H1 (cell line): ENCODE measurements around the gene POLA1.

Experiments used
- ATF2 ChIP-seq: IDR thresholded peaks from 2 replicates; pipeline ENCODE4 v1.6.1; 2012; ENCODE audit warnings: low read length, inconsistent platforms
- BRCA1 ChIP-seq: IDR thresholded peaks from 2 replicates; pipeline ENCODE4 v1.6.1; 2012; ENCODE audit warnings: low read depth, low read length, improper control_type of control experiment
- CREB1 ChIP-seq: IDR thresholded peaks from 2 replicates; pipeline ENCODE4 v1.6.1; 2012; ENCODE audit warnings: inconsistent platforms
- CTCF ChIP-seq, 3 experiments: IDR thresholded peaks; 1 replicate in 2 of 3; 2 replicates in 1 of 3; pipeline versions ENCODE4 v1.5.1 to v1.6.1; 2011; ENCODE audit warnings: low read length in 3 of 3, mild to moderate bottlenecking in 3 of 3, inconsistent platforms in 2 of 3, low read depth in 1 of 3, moderate library complexity in 1 of 3; ENCODE audit not compliant: insufficient read depth in 1 of 3; ENCODE audit errors: control extremely low read depth in 1 of 3
- MAX ChIP-seq: IDR thresholded peaks from 2 replicates; pipeline ENCODE4 v1.6.1; 2012; ENCODE audit warnings: inconsistent platforms
- POLR2A ChIP-seq, 2 experiments: IDR thresholded peaks; 1 replicate in 1 of 2; 2 replicates in 1 of 2; pipeline ENCODE4 v1.6.1; 2011; ENCODE audit warnings: low read depth in 2 of 2, low read length in 2 of 2, mild to moderate bottlenecking in 2 of 2; ENCODE audit errors: control extremely low read depth in 1 of 2
- POLR2AphosphoS5 ChIP-seq: IDR thresholded peaks from 2 replicates; pipeline ENCODE4 v1.6.1; 2011; ENCODE audit warnings: low read depth, low read length
- SP1 ChIP-seq: IDR thresholded peaks from 2 replicates; pipeline ENCODE4 v1.6.1; 2011; ENCODE audit warnings: low read depth, low read length

GRCh38 chrX:25018682-25019081 is 325.0 kb downstream of the POLA1 start:
- TF ChIP-seq CTCF (IDR thresholded peaks at IDR 0.05; ENCODE audit: control extremely low read depth in 1 of 3, insufficient read depth in 1 of 3, low read depth in 1 of 3, low read length in 3 of 3) (no peak), SP1 (no peak), ATF2 (no peak), POLR2A (IDR thresholded peaks at IDR 0.05; ENCODE audit: control extremely low read depth in 1 of 2, low read depth in 2 of 2, low read length in 2 of 2) (no peak), POLR2AphosphoS5 (no peak), MAX (no peak), BRCA1 (no peak), CREB1 (no peak)
